HuH-7.5 (cell line): Measurements from ENCODE around the gene BRAF.
"Not testable (repeated sequence)": the region's sequence is repeated elsewhere in the genome, so short reads cannot be mapped to it uniquely, and the experiment has no call there.

ENCODE experiments used
- DNase-seq: peaks from one replicate; pipeline ENCODE4 v3.0.0; 2011; ENCODE audit warnings: low spot score

BRAF gene

DNA sequence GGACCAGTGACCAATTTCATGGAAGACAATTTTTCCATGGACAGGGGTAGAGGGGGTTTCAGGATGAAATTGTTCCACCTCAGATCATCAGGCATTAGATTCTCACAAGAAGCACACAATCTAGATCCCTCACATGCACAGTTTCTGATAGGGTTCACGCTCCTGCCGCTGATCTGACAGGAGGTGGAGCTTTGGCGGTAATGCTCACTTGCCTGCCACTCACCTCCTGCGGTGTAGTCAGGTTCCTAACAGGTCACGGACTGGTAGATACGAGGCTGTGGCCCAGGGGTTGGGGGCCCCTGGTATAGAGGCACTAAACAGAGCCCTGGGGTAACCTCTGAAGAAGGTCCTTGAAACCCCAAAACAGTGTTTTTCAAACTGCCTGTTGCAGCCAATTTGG lies 6.5 kb downstream of the BRAF start:
- no peak for DNase-seq

DNA sequence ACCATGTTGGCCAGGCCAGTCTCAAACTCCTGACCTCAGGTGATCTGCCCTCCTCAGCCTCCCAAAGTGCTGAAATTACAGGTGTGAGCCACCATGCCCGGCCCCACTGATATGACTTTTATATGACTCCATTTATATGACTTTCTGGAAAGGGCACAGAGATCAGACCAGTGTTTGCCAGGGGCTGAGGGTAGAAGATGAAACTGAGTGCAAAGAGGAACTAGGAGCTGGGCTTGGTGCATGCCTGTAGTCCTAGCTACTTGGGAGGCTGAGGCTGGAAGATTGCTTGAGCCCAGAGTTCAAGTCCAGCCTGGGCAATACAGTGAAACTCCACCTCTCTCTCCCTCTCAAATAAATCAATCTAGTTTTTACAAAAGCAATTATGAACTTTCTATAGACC lies 7.5 kb downstream of the BRAF start:
- no peak for DNase-seq

DNA sequence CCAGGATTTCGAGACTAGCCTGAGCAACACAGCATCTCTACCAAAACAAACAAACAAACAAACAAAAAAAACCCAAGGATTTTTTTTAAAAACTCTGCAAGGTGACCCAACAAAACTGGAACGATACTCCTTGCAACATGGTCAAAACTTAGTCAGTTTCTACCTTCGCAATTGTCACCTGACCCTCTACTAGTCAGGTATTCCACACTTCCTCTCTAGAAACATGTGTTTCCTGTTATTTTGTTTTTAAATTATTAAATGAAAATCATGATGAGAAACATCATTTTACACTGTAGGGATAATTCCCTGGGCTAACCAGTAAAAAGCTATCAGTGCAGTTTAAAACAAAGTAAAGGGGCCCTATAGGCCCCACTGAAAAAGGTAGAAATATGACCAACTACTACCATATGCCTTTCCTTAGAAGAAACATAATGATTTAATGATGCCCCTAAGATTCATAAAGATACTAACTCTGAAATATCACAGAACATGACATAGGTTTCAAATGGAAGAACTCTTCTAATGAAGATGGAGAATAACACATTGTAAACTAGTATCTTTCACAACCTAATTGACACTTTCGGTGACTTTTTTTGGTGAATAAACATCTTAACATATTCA lies 8.7 kb downstream of the BRAF start:
- no peak for DNase-seq

DNA sequence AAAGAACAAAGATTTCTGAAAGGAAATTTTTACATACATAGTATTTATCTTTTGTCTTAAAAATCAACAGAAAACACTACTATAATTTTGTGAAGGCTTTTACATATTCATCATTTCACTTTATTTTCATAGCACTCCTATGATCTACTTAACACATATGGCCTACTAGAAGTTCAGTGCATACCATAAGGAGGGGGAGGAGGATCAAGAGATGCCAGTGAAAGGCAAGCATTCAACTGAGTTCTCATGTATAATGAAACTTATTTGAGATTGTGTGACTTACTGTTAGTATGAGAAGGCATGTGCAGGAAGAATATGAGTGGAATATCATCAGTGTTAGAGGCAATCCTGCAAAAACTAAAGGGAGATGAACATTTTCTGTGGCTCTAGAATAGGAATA lies 10.6 kb downstream of the BRAF start:
- no peak for DNase-seq

- DNase-seq, result not testable (repeated sequence)
Measured at GRCh38 chr7:140913596-140913928, 11.2 kb downstream of the BRAF start.

DNA sequence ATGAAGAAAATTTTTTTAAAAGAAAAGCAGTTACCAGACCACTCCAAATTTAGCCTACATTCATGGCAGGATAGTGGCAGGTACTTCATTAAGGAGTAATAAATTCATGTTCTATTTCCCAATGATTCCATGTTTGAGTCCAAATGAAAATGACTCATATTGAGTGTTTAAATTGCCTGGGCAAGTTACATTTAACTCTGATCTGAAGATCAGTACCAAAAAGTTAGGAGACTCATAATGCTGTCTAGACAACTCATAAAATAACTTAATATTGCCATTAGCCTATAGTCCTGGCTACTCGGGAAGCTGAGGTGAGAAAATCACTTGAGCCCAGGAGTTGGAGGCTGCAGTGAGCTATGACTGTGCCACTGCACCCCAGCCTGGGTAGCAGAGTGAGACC lies 13.0 kb downstream of the BRAF start:
- no peak for DNase-seq

DNA sequence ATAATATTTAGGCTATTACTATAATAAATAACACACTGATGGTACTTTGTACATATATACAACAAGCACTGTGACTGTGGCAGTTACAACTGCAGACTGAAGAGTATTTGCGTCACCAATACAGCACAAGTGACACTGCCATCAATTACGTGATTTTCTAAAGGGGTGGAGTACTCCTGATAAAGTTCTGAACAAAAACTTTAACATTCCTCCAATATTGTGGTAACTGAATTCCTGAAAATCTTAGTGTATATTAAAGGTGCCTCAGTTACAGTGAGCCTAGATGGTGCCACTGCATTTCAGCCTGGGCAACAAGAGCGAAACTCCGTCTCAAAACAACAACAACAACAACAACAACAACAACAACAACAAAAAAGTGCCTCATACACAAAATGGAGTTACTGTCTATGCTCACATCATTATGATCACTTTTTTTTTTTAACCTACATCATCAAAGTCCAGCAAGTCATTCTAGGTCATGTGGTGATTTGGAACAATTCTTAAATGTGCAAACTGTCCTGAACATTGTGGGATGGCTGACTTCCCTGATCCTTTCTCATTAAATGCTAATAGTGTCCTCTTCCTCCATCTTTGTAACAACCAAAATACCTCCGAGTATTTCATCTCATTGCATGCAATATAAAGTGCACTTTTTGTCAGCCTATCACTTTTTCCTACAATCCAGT lies 15.1 kb downstream of the BRAF start:
- no peak for DNase-seq

DNA sequence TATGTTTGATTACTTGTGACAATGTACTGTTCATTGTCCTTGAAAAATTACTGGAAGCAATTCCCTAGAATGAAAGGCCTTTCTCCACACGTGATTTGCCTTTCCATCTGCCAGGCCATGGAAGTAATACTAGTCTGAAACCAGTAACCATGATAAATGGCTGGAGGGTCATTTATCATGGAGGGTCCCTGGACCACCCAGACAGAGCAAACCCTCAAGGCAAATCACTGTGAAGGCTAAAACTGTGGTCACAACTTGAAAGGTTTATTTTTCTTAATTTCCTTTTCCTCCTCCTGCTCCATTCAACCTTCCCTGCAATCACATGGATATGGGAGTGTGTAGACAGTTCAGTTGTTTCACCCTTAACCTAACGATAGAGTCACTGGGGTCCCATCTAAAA lies 16.4 kb downstream of the BRAF start:
- DNase-seq, result no peak

DNA sequence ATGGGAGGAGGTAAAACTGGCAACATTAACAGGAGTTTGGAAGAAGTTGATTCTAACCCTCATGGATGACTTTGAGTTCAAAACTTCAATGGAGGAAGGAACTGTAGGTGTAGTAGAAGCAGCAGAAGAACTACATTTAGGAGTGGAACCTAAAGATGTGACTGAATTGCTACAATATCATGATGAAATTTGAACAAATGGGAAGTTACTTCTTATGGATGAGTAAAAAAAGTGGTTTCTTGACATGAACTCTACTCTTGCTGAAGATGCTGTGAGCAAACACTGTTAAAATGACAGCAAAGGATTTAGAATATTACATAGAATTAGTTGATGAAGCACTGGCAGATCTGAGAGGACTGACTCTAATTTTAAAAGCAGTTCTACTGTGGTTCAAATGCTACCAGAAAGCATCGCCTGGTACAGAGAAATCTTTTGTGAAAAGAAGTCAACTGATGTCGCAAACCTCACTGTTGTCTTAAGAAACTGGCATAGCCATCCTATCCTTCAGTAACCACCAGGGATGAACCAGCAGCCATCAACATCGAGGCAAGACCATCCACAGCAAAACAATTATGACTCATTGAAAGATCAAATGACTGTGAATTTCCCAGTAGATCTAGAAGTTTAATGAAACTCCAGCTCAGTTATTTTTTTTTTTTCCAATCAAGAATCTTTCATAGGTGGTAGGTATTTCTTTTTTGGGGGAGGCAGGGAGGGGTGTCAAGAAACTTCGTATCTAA lies 20.8 kb downstream of the BRAF start:
- DNase-seq, result no peak

DNA sequence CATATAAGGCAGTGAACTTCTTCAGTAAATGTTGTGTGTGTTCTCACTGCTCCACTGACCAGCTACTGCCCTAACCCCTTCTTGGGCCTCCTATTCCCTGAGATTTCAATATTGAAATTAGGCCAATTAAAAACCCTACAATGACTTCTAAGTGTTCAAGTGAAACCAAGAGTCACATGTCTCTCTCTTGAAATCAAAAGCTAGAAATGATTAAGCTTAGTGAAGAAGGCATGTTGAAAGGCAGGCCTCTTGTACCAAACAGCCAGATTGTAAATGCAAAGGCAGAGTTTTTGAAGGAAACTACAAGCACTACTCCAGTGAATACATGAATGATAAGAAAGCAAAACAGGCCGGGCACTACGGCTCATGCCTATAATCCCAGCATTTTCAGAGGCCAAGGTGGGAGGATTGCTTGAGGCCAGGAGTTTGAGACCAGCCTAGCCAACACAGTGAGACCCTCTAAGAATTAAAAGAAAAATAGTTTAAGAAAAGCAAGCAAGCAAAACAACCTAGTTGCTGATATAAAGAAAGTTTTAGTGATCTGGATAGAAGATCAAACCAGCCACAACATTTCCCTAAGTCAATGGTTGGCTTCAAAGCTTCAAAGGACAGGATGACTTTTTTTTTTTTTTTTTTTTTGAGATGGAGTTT lies 22.3 kb downstream of the BRAF start:
- no peak for DNase-seq

DNA sequence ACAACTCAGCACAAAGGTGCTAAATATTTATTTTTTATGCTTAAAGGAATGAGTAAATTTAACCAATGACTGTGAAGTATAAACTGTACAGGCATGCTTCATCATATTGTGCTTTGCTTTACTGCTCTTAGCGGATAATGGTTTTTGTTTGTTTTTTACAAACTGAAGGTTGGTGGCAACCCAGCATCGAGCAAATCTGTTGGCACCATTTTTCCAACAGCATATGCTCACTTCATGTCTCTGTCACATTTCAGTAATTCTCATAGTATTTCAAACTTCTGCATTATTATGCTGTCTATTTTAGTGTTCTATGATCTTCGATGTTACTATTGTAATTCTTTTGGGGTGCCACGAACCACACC lies 22.8 kb downstream of the BRAF start:
- DNase-seq, result no peak

DNA sequence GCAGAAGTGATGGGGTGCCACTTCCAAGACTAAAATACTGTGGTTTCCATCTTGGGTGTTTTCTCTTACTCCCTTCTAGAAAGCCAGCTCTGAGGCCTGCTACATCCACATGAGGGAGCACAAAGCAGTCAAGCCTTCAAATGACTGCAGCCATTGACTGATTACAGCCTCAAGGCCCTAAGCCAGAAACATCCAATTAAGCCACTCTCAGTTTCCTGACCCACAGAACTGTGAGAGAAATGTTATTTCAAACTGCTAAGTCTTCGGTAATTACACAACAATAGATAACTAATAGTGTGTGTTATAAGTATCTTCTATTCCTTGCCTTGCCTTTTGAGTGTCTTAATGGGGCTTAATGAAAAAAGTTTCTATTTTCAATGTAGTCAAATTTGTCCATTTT lies 24.8 kb downstream of the BRAF start:
- no peak for DNase-seq

DNA sequence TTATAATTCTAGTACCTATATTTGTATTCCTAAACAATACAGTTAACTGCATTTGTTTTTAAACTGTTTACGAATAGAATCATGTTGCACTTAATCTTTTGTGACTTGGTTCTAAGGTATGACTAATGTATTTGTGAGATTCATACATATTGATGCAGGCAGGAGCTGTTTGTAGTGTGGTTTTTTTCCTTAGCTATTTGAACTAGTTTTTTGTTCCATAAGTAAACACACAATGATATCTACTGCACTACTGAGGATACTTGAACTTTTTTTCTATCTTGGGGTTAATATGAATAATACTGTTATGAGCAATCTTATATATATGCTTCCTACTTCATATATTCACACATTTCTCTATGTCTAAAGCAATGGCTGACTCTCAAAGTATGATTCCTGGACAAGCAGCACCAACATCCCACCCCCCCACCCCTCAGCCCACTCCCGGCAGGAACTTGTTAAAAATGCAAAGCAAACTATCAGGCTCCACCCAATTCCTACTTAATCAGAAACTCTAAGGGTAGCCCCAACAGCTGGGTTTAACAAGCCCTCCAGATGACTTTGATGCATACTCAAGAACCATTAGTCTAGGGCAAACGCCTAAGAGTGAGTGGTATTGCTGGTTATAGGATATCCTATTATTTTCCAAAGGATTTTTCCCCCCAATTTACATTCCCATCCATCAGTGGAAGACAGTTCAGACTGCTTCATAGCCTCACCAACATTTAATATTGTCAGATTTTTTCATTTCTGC lies 25.8 kb downstream of the BRAF start:
- DNase-seq, result no peak

- no peak for DNase-seq
Measured at GRCh38 chr7:140896996-140897395, 27.7 kb downstream of the BRAF start.

- DNase-seq, result no peak
Measured at GRCh38 chr7:140889645-140890044, 35.1 kb downstream of the BRAF start.

DNA sequence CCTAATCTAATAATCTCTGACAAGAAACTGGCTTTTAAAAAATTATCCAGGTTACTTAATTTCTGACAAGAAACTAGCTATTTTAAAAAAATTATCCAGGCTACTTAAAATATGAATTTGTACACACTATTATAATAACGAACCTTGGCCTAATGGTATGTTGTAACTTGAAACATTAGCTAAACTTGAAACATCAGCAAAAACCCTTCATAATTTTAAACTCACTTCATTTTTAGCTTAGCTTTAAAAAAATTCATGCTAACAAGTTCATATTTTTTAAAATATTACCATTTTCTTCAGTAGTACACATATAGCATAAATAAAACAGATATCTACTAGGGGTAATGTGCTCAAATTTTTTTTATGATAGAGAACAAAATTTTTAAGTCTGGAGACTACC lies 35.6 kb downstream of the BRAF start:
- DNase-seq, result no peak

DNA sequence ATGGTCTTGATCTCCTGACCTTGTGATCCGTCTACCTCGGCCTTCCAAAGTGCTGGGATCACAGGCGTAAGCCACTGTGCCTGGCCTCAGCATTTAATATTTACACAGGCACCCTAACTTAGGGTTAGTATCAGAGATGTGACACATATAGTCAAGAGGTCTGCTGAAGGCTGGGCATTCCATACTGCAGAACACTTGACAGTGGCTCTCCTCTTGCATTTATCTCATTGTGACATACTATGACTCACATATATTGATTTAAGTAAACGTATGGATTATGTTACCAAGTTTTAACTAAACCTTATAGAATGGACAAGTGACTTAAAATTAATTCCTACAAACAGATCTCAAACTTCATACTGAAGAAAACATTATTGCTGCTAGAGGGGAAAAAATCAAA lies 36.6 kb downstream of the BRAF start:
- DNase-seq, result no peak

- DNase-seq, result no peak
Measured at GRCh38 chr7:140885735-140886334, 38.9 kb downstream of the BRAF start.

DNA sequence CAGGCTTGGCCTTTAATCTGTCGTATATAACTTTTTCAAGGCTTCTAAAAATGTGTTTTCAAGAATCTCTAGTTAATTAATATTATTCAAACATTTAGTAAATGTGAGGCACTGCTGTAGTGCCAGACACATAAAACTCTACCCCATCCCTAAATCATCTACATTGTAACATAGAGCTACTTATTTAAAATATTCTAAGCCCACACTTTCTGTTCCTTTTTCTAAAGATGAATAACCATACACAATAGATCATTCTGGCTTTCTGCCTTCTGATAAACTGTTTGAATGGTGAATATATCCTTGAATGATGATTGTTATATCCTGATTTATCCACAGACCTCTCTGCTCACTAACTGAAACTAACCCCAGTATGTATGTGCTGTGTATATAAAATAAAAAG lies 41.4 kb downstream of the BRAF start:
- no peak for DNase-seq

GRCh38 chr7:140882834-140883233 lies 41.9 kb downstream of the BRAF start:
- DNase-seq, result not testable (repeated sequence)

DNA sequence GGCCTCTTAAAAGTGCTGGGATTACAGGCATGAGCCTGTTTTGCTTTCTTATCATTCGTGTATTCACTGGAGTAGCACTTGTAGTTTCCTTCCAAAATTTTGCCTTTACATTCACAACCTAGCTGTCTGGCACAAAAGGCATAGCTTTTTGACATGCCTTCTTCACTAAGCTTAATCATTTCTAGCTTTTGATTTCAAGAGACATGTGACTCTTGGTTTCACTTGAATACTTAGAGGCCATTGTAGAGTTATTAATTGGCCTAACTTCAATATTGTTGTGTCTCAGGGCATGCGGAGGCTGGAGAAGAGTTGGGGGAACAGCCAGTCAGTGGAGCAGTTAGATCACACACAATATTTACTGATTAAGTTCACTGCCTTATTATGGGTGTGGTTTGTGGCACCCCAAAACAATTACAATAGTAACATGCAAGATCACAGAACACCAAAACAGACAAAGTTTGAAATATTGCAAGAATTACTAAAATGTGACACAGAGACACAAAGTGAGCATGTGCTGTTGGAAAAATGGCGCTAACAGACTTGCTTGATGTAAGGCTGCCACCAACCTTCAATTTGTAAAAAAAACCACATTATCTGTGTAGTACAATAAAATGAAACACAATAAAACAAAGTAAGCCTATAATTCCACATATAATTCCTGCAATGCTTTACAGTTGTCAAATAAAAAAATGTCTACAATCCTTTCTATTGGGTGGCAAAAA lies 43.1 kb downstream of the BRAF start:
- DNase-seq, result no peak

- DNase-seq, result no peak
Measured at GRCh38 chr7:140877249-140877524, 47.5 kb downstream of the BRAF start.
